ENCODE results near the gene RASSF8.

GRCh38 chr12:25993901-25994651, 35.6 kb downstream of the RASSF8 start:
- no peak for TF ChIP-seq CTCF (conservative IDR thresholded peaks at IDR 0.05; ENCODE audit: low read length)
- TF ChIP-seq EZH2phosphoT487 (IDR thresholded peaks at IDR 0.05; ENCODE audit: borderline replicate concordance) = no peak

Measured in Loucy (cell line).